ENCODE results near the gene EMID1. TPM values are rescaled to one million over a fixed set of nuclear protein-coding genes. Genes with fewer than 3 reads are reported as not detected.

The EMID1 gene
- total RNA-seq, 1 experiment from 2014 or later: 9.6 TPM

DNA sequence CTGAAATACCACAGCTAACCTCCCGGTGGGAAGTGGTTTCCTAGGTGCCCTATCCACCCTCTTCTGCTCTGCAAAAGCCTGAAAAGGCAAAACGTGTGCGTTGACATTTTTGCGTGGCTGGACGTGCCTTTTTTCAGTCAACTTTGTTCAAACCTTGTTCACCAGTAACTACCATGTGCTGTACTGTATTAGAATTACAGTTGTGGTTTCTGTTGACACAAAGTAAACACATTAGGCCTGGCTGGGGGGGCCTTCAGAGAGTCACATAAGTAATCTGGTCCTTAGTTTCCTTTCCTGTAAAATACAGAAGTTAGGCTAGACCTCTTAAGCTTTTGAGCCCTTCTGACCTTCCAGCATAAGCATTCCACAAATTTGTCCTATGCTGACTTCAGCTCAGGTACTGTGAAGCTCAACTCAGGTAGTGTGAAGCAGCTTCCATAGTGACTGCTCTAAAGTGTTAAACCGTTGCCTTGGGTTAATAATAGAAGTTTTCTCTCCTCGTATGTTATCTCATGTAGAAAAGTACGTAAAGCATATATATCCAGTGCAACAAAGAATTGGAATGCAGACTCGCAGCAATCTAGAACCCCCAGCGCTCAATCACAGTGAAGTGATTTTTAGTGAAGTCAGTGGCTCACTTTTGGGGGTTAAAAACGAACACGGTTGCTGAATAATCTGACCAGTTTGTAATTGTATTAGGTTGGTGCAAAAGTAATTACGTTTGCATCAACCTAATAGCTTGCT, 64.2 kb downstream of the EMID1 start:
- ChIA-PET CTCF (no interaction called here), RAD21 (ENCODE audit: low non-redundant PET in 1 of 2, low total read pairs in 2 of 2, uncharacterized antibody in 2 of 2, unreplicated experiment in 2 of 2) (no interaction called here), POLR2A (no interaction called here)
- H3K4me2 ChIP-seq (ENCODE audit: low read length): peak overlapping the region; percentile 100
- H2AFZ ChIP-seq (ENCODE audit: low read depth, low read length, poor library complexity, severe bottlenecking): no peak overlapping the region
- H3K36me3 ChIP-seq (ENCODE audit: control insufficient read depth in 1 of 2, insufficient read depth in 2 of 2, low read length in 2 of 2): peaks cover 51 to 72% of the 10 kb centered on the region in 2 experiments
- H3K9ac ChIP-seq (ENCODE audit: low read length): peak overlapping the region; percentile 99
- TF ChIP-seq POLR2AphosphoS5 (IDR thresholded peaks at IDR 0.05; ENCODE audit: low read depth, low read length) (no peak), JUND (IDR thresholded peaks at IDR 0.05) (no peak), CBX3 (IDR thresholded peaks at IDR 0.05; ENCODE audit: low read depth) (no peak)
- peak overlapping the region; percentile 91 for H3K27ac ChIP-seq (ENCODE audit: low read depth, low read length)
- intact Hi-C loops (cut with micrococcal nuclease): no loop called here
- BruUV-seq (replicated peaks): no TSS peak
- no peaks in the 10 kb centered on the region for H3K9me2 ChIP-seq (ENCODE audit: insufficient read depth)
- H3K9me3 ChIP-seq (ENCODE audit: control insufficient read depth in 1 of 2, insufficient read depth in 1 of 2, low read depth in 1 of 2, low read length in 2 of 2): no peaks in the 10 kb centered on the region
- peak overlapping the region; percentile 58 to 91 for H3K4me3 ChIP-seq (replicated peaks in 1 of 2; ENCODE audit: low read depth in 1 of 2, low read length in 2 of 2)
- peaks cover 97% of the 10 kb centered on the region for H3K79me2 ChIP-seq (ENCODE audit: insufficient read depth, low read length)
- H4K20me1 ChIP-seq (ENCODE audit: insufficient read depth): peaks cover 58% of the 10 kb centered on the region; the same call in 1 of the 2 replicates
- peaks cover 15 to 31% of the 10 kb centered on the region in 2 experiments for H3K4me1 ChIP-seq (ENCODE audit: control insufficient read depth in 1 of 2, insufficient read depth in 2 of 2, low read length in 2 of 2)
- no peaks in the 10 kb centered on the region for H3K27me3 ChIP-seq (ENCODE audit: insufficient read depth, low read length)
- ATAC-seq (no peak), DNase-seq (ENCODE audit: low read depth, low spot score) (no peak)

DNA sequence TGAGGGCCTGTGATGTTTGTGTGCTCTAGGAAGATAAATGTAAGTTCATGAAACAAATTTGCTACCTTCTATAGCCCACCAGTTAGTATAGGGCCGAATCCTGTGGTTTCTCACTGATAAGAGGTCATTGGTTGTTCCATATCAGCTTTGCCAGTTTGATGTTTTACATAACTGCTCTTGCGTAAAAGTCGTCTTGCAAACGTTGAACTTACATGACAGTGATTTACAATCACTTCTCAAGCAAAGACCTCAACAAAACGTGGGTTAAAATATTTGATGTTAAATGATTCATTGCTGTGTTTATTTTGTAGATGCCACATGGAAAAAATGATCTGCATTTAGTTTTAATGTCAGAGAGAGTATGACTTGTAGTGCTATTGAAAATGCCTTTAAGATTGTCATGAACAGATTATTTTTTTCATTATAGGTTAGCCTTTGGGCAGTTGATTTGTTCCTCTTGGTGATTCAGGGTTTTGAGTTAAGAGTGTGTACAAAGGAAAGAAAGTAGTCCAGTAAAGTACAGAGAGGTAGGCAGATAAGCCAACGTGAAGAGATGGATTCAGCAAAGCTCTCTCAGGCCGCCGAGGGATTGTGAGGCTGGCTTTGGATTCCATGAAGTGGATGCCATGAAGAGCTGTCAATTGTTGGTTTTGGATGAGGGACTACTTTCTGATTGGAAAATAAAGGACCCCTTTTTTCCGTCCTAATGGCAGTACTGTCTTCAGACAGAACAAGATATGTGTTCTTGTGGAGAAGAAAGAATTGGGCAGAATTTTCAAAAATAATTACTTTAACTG, 65.0 kb downstream of the EMID1 start:
- POLR2A ChIA-PET: no interaction called here
- no peak for ATAC-seq
- intact Hi-C loops (cut with micrococcal nuclease): no loop called here

More for the DNA sequence above, 65.0 kb downstream of the EMID1 start:
- Histone ChIP-seq H3K4me1 (ENCODE audit: control insufficient read depth in 1 of 2, insufficient read depth in 2 of 2, low read length in 2 of 2) (peaks cover 15 to 31% of the 10 kb centered on the region in 2 experiments), H3K9ac (ENCODE audit: low read length) (no peak overlapping the region), H3K27ac (ENCODE audit: low read depth, low read length) (no peak overlapping the region), H4K20me1 (ENCODE audit: insufficient read depth) (peaks cover 65% of the 10 kb centered on the region; the same call in 1 of the 2 replicates), H3K36me3 (ENCODE audit: control insufficient read depth in 1 of 2, insufficient read depth in 2 of 2, low read length in 2 of 2) (peaks cover 53 to 73% of the 10 kb centered on the region in 2 experiments), H2AFZ (ENCODE audit: low read depth, low read length, poor library complexity, severe bottlenecking) (no peak overlapping the region), H3K79me2 (ENCODE audit: insufficient read depth, low read length) (peaks cover 100% of the 10 kb centered on the region), H3K9me2 (ENCODE audit: insufficient read depth) (no peaks in the 10 kb centered on the region), H3K9me3 (ENCODE audit: control insufficient read depth in 1 of 2, insufficient read depth in 1 of 2, low read depth in 1 of 2, low read length in 2 of 2) (no peaks in the 10 kb centered on the region), H3K27me3 (ENCODE audit: insufficient read depth, low read length) (no peaks in the 10 kb centered on the region), H3K4me2 (ENCODE audit: low read length) (peak overlapping the region; percentile 100), H3K4me3 (replicated peaks in 1 of 2; ENCODE audit: low read depth in 1 of 2, low read length in 2 of 2) (no peak overlapping the region)
- ChIA-PET RAD21 (ENCODE audit: low non-redundant PET in 1 of 2, low total read pairs in 2 of 2, uncharacterized antibody in 2 of 2, unreplicated experiment in 2 of 2) (no interaction called here), CTCF (no interaction called here)
- TF ChIP-seq SRF (IDR thresholded peaks at IDR 0.05; ENCODE audit: low read depth): no peak
- no TSS peak for BruUV-seq (replicated peaks)
- DNase-seq (ENCODE audit: low read depth, low spot score): no peak
